Testis (tissue), 2 donors: ENCODE measurements around the gene CRYM.

Experiments
- CTCF ChIP-seq, 3 experiments: fragments of 450-650 bp in 2 of 3; fragments of 200-600 bp in 1 of 3; sonication (generic) in 1 of 3; IDR thresholded peaks; one replicate each; pipeline ENCODE4 v1.5.1; 2016 to 2019; ENCODE audit warnings: antibody characterized with exemption in 3 of 3, mild to moderate bottlenecking in 2 of 3, moderate library complexity in 1 of 3
- POLR2A ChIP-seq: fragments of 450-650 bp; IDR thresholded peaks from one replicate; pipeline ENCODE4 v1.6.1; 2017; ENCODE audit warnings: antibody characterized with exemption, mild to moderate bottlenecking, moderate library complexity

GRCh38 chr16:21284414-21284813 is 6.3 kb upstream of the CRYM start:
- no peak for TF ChIP-seq POLR2A
- no peak for TF ChIP-seq CTCF (IDR thresholded peaks at IDR 0.05)
